Activated CD4-positive, alpha-beta T cell treated with anti-CD3 and anti-CD28 coated beads, Interleukin-2, amount 50 U/mL, for 24 hours (primary cell): ENCODE measurements around the gene OLFM2.
"Not testable (repeated sequence)": the region's sequence is repeated elsewhere in the genome, so short reads cannot be mapped to it uniquely, and the experiment has no call there.

Experiments
- DNase-seq, 2 donors: peaks; one replicate each; pipeline ENCODE4 v3.0.0-alpha.2; 2020; ENCODE audit warnings: low read depth in 1 of 2, low spot score in 1 of 2

Gene OLFM2

GRCh38 chr19:9943744-9944143 is 7.4 kb upstream of the OLFM2 start:
- DNase-seq, result no peak

GRCh38 chr19:9941671-9942070 is 5.4 kb upstream of the OLFM2 start:
- DNase-seq, result no peak

- no peak for DNase-seq
These were observed 4.9 kb upstream of the OLFM2 start for GRCh38 chr19:9941231-9941630.

- DNase-seq, result no peak
These were observed 4.5 kb upstream of the OLFM2 start for GRCh38 chr19:9940778-9941177.

- no peak for DNase-seq
These were observed 3.1 kb upstream of the OLFM2 start for GRCh38 chr19:9939301-9939913.

GRCh38 chr19:9937001-9937411 is 691 bp upstream of the OLFM2 start:
- no peak for DNase-seq

GRCh38 chr19:9935506-9936325 is 599 bp downstream of the OLFM2 start:
- DNase-seq, result no peak

GRCh38 chr19:9934132-9934950 is 2.0 kb downstream of the OLFM2 start:
- DNase-seq, result peak; percentile 79 to 80

GRCh38 chr19:9932835-9933234 is 3.5 kb downstream of the OLFM2 start:
- no peak for DNase-seq

- DNase-seq, result no peak
These were observed 4.7 kb downstream of the OLFM2 start for GRCh38 chr19:9931629-9932028.

- no peak for DNase-seq
These were observed 12.9 kb downstream of the OLFM2 start for GRCh38 chr19:9923440-9923839.

- not testable (repeated sequence) for DNase-seq
These were observed 13.4 kb downstream of the OLFM2 start for GRCh38 chr19:9922782-9923379.

GRCh38 chr19:9917321-9917720 is 19.0 kb downstream of the OLFM2 start:
- no peak for DNase-seq

- DNase-seq, result no peak
These were observed 19.6 kb downstream of the OLFM2 start for GRCh38 chr19:9916719-9917118.

- DNase-seq, result peak; percentile 62 to 64
These were observed 21.8 kb downstream of the OLFM2 start for GRCh38 chr19:9914315-9915207.

GRCh38 chr19:9914001-9914314 is 22.4 kb downstream of the OLFM2 start:
- DNase-seq, result no peak

GRCh38 chr19:9913237-9914000 is 22.9 kb downstream of the OLFM2 start:
- no peak for DNase-seq

- DNase-seq, result no peak
These were observed 23.6 kb downstream of the OLFM2 start for GRCh38 chr19:9912551-9913236.

GRCh38 chr19:9911524-9912185 is 24.7 kb downstream of the OLFM2 start:
- DNase-seq, result no peak
